Measurements from ENCODE around the gene EME1. TPM values are rescaled to one million over a fixed set of nuclear protein-coding genes. Genes with fewer than 3 reads are reported as not detected.
A peak's percentile ranks its signal among the peaks of the same experiment; 100 is the strongest.

The EME1 gene
- total and polyA plus RNA-seq, 2 of the 13 experiments (the other 11 are each of a cell fraction or from before 2014, with no cell fraction given) = 20.7 to 24.6 TPM

GRCh38 chr17:50424996-50425681 is 52.1 kb downstream of the EME1 start (continued):
- TF ChIP-seq KLF12 (CRISPR knock-in tag; IDR thresholded peaks at IDR 0.05; ENCODE audit: borderline replicate concordance) (no peak), ZBTB37 (CRISPR knock-in tag; IDR thresholded peaks at IDR 0.05) (no peak), ZFY (CRISPR knock-in tag; IDR thresholded peaks at IDR 0.05) (peak; percentile 36; the same call in 1 of the 2 replicates), JDP2 (CRISPR knock-in tag; IDR thresholded peaks at IDR 0.05; ENCODE audit: borderline replicate concordance) (no peak), IKZF1 (IDR thresholded peaks at IDR 0.05) (no peak), RELA (CRISPR knock-in tag; IDR thresholded peaks at IDR 0.05) (peak; percentile 1; the same call in 1 of the 2 replicates), ZNF556 (CRISPR knock-in tag; IDR thresholded peaks at IDR 0.05; ENCODE audit: borderline replicate concordance) (no peak), ATRX (CRISPR knock-in tag; IDR thresholded peaks at IDR 0.05; ENCODE audit: borderline replicate concordance) (no peak), ZNF430 (CRISPR knock-in tag; IDR thresholded peaks at IDR 0.05) (no peak), GPN1 (CRISPR knock-in tag; IDR thresholded peaks at IDR 0.05; ENCODE audit: borderline replicate concordance) (no peak), ZNF3 (CRISPR knock-in tag; IDR thresholded peaks at IDR 0.05) (no peak), ZNF230 (CRISPR knock-in tag; IDR thresholded peaks at IDR 0.05) (no peak), ELF3 (CRISPR knock-in tag; IDR thresholded peaks at IDR 0.05) (no peak), SMAD3 (CRISPR knock-in tag; IDR thresholded peaks at IDR 0.05) (no peak; the same call in 1 of the 2 replicates), ZNF691 (CRISPR knock-in tag; IDR thresholded peaks at IDR 0.05; ENCODE audit: borderline replicate concordance, low read depth) (no peak), ZBTB10 (CRISPR knock-in tag; IDR thresholded peaks at IDR 0.05; ENCODE audit: borderline replicate concordance) (0 out of 2 replicates have a peak, but pooled peaks have one; percentile 28), ZSCAN5A (CRISPR knock-in tag; IDR thresholded peaks at IDR 0.05; ENCODE audit: borderline replicate concordance) (no peak), MTF2 (CRISPR knock-in tag; IDR thresholded peaks at IDR 0.05; ENCODE audit: borderline replicate concordance) (no peak), ZNF350 (CRISPR knock-in tag; IDR thresholded peaks at IDR 0.05; ENCODE audit: borderline replicate concordance, low read depth) (peak; percentile 24; the same call in 1 of the 2 replicates), FOXA1 (IDR thresholded peaks at IDR 0.05) (no peak), FOXA1 (CRISPR knock-in tag; IDR thresholded peaks at IDR 0.05) (no peak), ZNF839 (CRISPR knock-in tag; IDR thresholded peaks at IDR 0.05; ENCODE audit: borderline replicate concordance) (0 out of 2 replicates have a peak, but pooled peaks have one; percentile 24), ZNF577 (CRISPR knock-in tag; IDR thresholded peaks at IDR 0.05; ENCODE audit: borderline replicate concordance, low read depth) (no peak), GLI4 (CRISPR knock-in tag; IDR thresholded peaks at IDR 0.05; ENCODE audit: borderline replicate concordance) (no peak), BORCS8-MEF2B (CRISPR knock-in tag; IDR thresholded peaks at IDR 0.05) (no peak), MAF1 (CRISPR knock-in tag; IDR thresholded peaks at IDR 0.05; ENCODE audit: borderline replicate concordance) (no peak)
